Measurements from ENCODE around the gene NFKBIZ. TPM values are rescaled to one million over a fixed set of nuclear protein-coding genes. Genes with fewer than 3 reads are reported as not detected.

Gene NFKBIZ
- total RNA-seq, 1 donor from 2014 or later, result 76.4 TPM

GRCh38 chr3:101868534-101869464 lies 19.5 kb downstream of the NFKBIZ start:
- no peaks in the 10 kb centered on the region for H3K27me3 ChIP-seq (ENCODE audit: control insufficient read depth, insufficient read depth, low read length)
- DNase-seq (ENCODE audit: low read depth), result no peak
- TF ChIP-seq CTCF (IDR thresholded peaks at IDR 0.05; ENCODE audit: insufficient read depth, low read length, poor library complexity, severe bottlenecking), result no peak

GRCh38 chr3:101870138-101870537 lies 20.8 kb downstream of the NFKBIZ start:
- no peak for TF ChIP-seq CTCF (IDR thresholded peaks at IDR 0.05; ENCODE audit: insufficient read depth, low read length, poor library complexity, severe bottlenecking)
- no peak overlapping the region for H3K4me3 ChIP-seq (ENCODE audit: low read depth, low read length)
- H3K27me3 ChIP-seq (ENCODE audit: control insufficient read depth, insufficient read depth, low read length), result no peaks in the 10 kb centered on the region
- no peak for DNase-seq (ENCODE audit: low read depth)
- no peaks in the 10 kb centered on the region for H3K36me3 ChIP-seq (ENCODE audit: control insufficient read depth, insufficient read depth, low read length)

More at GRCh38 chr3:101868534-101869464, 19.5 kb downstream of the NFKBIZ start:
- H3K36me3 ChIP-seq (ENCODE audit: control insufficient read depth, insufficient read depth, low read length), result no peaks in the 10 kb centered on the region
- H3K4me3 ChIP-seq (ENCODE audit: low read depth, low read length), result no peak overlapping the region

DNA sequence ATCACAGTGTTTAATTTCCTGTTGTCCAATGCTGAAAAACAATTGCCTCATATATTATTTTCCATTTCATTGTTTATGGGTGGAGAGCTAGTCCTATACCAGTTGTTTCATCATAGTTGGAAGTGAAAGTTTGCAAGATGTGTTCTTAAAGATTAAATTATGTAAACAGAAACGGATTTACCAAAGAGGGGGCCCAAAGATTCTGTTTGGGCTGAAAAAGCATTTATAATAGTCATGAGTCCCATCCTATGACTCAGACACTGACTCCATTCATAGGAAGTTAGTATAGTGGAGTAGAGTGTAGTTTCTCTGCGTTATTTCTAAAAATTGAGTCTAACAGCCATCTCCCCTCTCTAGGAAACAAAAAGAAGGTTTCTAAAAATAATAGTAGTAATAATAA lies 24.3 kb downstream of the NFKBIZ start:
- Histone ChIP-seq H3K4me3 (ENCODE audit: low read depth, low read length) (no peak overlapping the region), H3K36me3 (ENCODE audit: control insufficient read depth, insufficient read depth, low read length) (no peaks in the 10 kb centered on the region), H3K27me3 (ENCODE audit: control insufficient read depth, insufficient read depth, low read length) (no peaks in the 10 kb centered on the region)
- DNase-seq (ENCODE audit: low read depth), result no peak
- no peak for TF ChIP-seq CTCF (IDR thresholded peaks at IDR 0.05; ENCODE audit: insufficient read depth, low read length, poor library complexity, severe bottlenecking)

- no peak for DNase-seq (ENCODE audit: low read depth)
- Histone ChIP-seq H3K36me3 (ENCODE audit: control insufficient read depth, insufficient read depth, low read length) (no peaks in the 10 kb centered on the region), H3K4me3 (ENCODE audit: low read depth, low read length) (no peak overlapping the region), H3K27me3 (ENCODE audit: control insufficient read depth, insufficient read depth, low read length) (no peaks in the 10 kb centered on the region)
- TF ChIP-seq CTCF (IDR thresholded peaks at IDR 0.05; ENCODE audit: insufficient read depth, low read length, poor library complexity, severe bottlenecking), result no peak
These were observed 26.8 kb downstream of the NFKBIZ start for GRCh38 chr3:101876142-101876541.

GRCh38 chr3:101878589-101878988 lies 29.3 kb downstream of the NFKBIZ start:
- no peak overlapping the region for H3K4me3 ChIP-seq (ENCODE audit: low read depth, low read length)
- no peaks in the 10 kb centered on the region for H3K36me3 ChIP-seq (ENCODE audit: control insufficient read depth, insufficient read depth, low read length)
- no peak for TF ChIP-seq CTCF (IDR thresholded peaks at IDR 0.05; ENCODE audit: insufficient read depth, low read length, poor library complexity, severe bottlenecking)
- DNase-seq (ENCODE audit: low read depth), result no peak
- H3K27me3 ChIP-seq (ENCODE audit: control insufficient read depth, insufficient read depth, low read length), result no peaks in the 10 kb centered on the region
